WTC11 (cell line): ENCODE results near the gene SMAD7. TPM values are rescaled to one million over a fixed set of nuclear protein-coding genes. Genes with fewer than 3 reads are reported as not detected.

Source experiments
- ATAC-seq: fragments of 200-7000 bp; cut with Tn5 transposase; 2 replicates; pipeline ENCODE4 v1.10.0; 2021; ENCODE audit warnings: mild to moderate bottlenecking, moderate library complexity
- CTCF ChIA-PET: fragments of 300-600 bp; sonication (Branson Sonifier 250); formaldehyde crosslinking; loops from one replicate; lab custom pipeline; 2021; ENCODE audit warnings: antibody characterized with exemption; lab: Charles Lee
- POLR2A ChIA-PET: fragments of 350-600 bp; sonication (Branson Sonifier 250); formaldehyde crosslinking; loops from one replicate; lab custom pipeline; 2021; ENCODE audit warnings: antibody characterized with exemption; lab: Charles Lee
- DNase-seq: peaks from one replicate; pipeline ENCODE4 v3.0.0; 2021; ENCODE audit warnings: low spot score
- H3K27ac Mint-ChIP-seq: 2 replicates; pipeline ENCODE4 v1.8.0; 2021; ENCODE audit warnings: mixed read lengths
- H3K27me3 Mint-ChIP-seq: 2 replicates; pipeline ENCODE4 v1.8.0; 2021; ENCODE audit warnings: low read depth, mild to moderate bottlenecking, moderate library complexity, mixed read lengths
- H3K36me3 Mint-ChIP-seq: 2 replicates; pipeline ENCODE4 v1.8.0; 2021; ENCODE audit warnings: mixed read lengths
- H3K4me1 Mint-ChIP-seq: 2 replicates; pipeline ENCODE4 v1.8.0; 2022; ENCODE audit warnings: mixed read lengths
- H3K4me3 Mint-ChIP-seq: 2 replicates; pipeline ENCODE4 v1.8.0; 2021; ENCODE audit warnings: mild to moderate bottlenecking, moderate library complexity, mixed read lengths
- H3K9me3 Mint-ChIP-seq: 2 replicates; pipeline ENCODE4 v1.8.0; 2021; ENCODE audit warnings: mixed read lengths
- CREM ChIP-seq: sonication (generic); formaldehyde crosslinking; IDR thresholded peaks from 2 replicates; pipeline ENCODE4 v1.8.1; 2022; ENCODE audit warnings: mild to moderate bottlenecking, missing genetic modification reagents, moderate library complexity
- ESRRA ChIP-seq: sonication (generic); formaldehyde crosslinking; IDR thresholded peaks from 2 replicates; pipeline ENCODE4 v1.8.1; 2022; ENCODE audit warnings: mild to moderate bottlenecking, missing genetic modification reagents, borderline replicate concordance
- HMGA2 ChIP-seq: fragments of 250-450 bp; sonication (Bioruptor Pico); IDR thresholded peaks from 2 replicates; pipeline ENCODE4 v1.4.0; 2021; ENCODE audit warnings: mild to moderate bottlenecking, moderate library complexity
- MXD4 ChIP-seq: fragments of 250-450 bp; sonication (Bioruptor Pico); IDR thresholded peaks from 2 replicates; pipeline ENCODE4 v1.8.0; 2021; ENCODE audit warnings: mild to moderate bottlenecking, moderate library complexity, borderline replicate concordance
- RELA ChIP-seq: sonication (generic); formaldehyde crosslinking; IDR thresholded peaks from 2 replicates; pipeline ENCODE4 v1.8.1; 2022; ENCODE audit warnings: missing genetic modification reagents, mild to moderate bottlenecking, borderline replicate concordance
- RORB ChIP-seq: fragments of 250-450 bp; sonication (Bioruptor Pico); IDR thresholded peaks from 2 replicates; pipeline ENCODE4 v1.9.0; 2021; ENCODE audit warnings: mild to moderate bottlenecking
- total RNA-seq: library from RNA; stranded (reverse); gene quantifications from 3 replicates; pipeline ENCODE4 v1.2.3, GENCODE V29; 2021
- TF ChIP-seq, protein P1 (sequence below): sonication (generic); formaldehyde crosslinking; IDR thresholded peaks from 2 replicates; pipeline ENCODE4 v1.8.0; 2022; ENCODE audit warnings: mild to moderate bottlenecking, missing genetic modification reagents
- TF ChIP-seq, protein P2 (sequence below): sonication (generic); formaldehyde crosslinking; conservative IDR thresholded peaks from 2 replicates; pipeline ENCODE4 v1.8.1; 2023; ENCODE audit warnings: mild to moderate bottlenecking, low read depth, missing genetic modification reagents, moderate library complexity
- TF ChIP-seq, protein P3 (sequence below): sonication (generic); formaldehyde crosslinking; IDR thresholded peaks from 2 replicates; pipeline ENCODE4 v1.8.1; 2023; ENCODE audit warnings: mild to moderate bottlenecking, missing genetic modification reagents
- TF ChIP-seq, protein P4 (sequence below): sonication (generic); formaldehyde crosslinking; conservative IDR thresholded peaks from 2 replicates; pipeline ENCODE4 v1.8.1; 2022; ENCODE audit warnings: mild to moderate bottlenecking, missing genetic modification reagents
- TF ChIP-seq, protein P5 (sequence below): sonication (generic); formaldehyde crosslinking; IDR thresholded peaks from 2 replicates; pipeline ENCODE4 v1.8.1; 2022; ENCODE audit warnings: missing genetic modification reagents, borderline replicate concordance
- TF ChIP-seq, protein P6 (sequence below): sonication (generic); formaldehyde crosslinking; IDR thresholded peaks from 2 replicates; pipeline ENCODE4 v1.8.0; 2022; ENCODE audit warnings: mild to moderate bottlenecking, missing genetic modification reagents
- TF ChIP-seq, protein P7 (sequence below): sonication (generic); formaldehyde crosslinking; IDR thresholded peaks from 2 replicates; pipeline ENCODE4 v1.8.0; 2023; ENCODE audit warnings: mild to moderate bottlenecking, missing genetic modification reagents
- TF ChIP-seq, protein P8 (sequence below): sonication (generic); formaldehyde crosslinking; IDR thresholded peaks from 2 replicates; pipeline ENCODE4 v1.8.1; 2023; ENCODE audit warnings: mild to moderate bottlenecking, missing genetic modification reagents

SMAD7 gene
- total RNA-seq, 1 experiment from 2014 or later = 44.7 TPM

DNA sequence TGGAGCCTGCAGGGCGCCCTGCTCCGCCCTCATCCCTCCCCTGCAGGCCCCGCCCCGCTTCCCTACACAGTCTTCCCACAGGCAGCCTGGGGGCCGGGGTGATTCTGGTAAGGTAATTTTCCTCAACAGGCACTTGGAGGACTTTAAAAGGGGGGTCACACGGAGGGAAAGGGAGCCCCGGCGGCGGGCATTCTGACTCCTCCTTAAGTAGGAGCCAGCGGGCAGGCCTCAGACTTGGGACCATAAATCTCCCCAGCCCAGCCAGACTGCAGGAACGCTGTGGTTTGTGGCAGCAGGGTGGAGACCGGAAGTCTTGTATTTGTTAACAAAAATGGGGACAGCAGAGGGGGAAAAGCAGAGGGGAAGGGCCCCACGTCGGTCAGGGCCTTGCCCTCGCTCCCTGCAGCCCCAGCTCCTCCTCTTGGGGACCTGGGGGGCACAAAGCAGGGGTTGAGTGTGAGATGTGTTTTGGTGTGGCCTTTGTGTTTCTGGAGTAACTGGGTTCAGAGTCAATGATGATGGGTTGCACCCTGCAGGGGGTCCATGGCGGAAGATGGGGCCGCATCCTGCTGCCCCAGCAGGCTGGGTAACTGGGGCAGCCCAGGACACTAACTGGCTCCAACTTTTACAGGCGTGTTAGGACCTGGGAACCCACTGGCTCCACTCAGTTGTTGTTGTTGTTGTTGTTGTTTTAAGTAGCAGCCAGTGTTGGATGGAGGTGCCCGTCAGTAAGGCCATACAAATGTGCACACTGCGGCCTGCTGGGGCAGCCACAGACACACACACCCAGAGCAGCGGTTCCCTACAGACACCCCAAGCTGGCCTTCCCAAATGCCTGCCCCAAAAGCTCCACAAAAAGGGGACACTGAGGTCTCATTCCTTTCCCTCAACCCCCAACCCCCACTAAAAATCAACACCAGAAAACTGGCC lies 27.7 kb downstream of the SMAD7 start:
- TF ChIP-seq, protein P1, sequence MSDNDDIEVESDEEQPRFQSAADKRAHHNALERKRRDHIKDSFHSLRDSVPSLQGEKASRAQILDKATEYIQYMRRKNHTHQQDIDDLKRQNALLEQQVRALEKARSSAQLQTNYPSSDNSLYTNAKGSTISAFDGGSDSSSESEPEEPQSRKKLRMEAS (CRISPR knock-in tag) = no peak
- TF ChIP-seq ESRRA (CRISPR knock-in tag) (no peak), MXD4 (CRISPR knock-in tag) (no peak), CREM (CRISPR knock-in tag) (no peak)
- TF ChIP-seq, protein P2, sequence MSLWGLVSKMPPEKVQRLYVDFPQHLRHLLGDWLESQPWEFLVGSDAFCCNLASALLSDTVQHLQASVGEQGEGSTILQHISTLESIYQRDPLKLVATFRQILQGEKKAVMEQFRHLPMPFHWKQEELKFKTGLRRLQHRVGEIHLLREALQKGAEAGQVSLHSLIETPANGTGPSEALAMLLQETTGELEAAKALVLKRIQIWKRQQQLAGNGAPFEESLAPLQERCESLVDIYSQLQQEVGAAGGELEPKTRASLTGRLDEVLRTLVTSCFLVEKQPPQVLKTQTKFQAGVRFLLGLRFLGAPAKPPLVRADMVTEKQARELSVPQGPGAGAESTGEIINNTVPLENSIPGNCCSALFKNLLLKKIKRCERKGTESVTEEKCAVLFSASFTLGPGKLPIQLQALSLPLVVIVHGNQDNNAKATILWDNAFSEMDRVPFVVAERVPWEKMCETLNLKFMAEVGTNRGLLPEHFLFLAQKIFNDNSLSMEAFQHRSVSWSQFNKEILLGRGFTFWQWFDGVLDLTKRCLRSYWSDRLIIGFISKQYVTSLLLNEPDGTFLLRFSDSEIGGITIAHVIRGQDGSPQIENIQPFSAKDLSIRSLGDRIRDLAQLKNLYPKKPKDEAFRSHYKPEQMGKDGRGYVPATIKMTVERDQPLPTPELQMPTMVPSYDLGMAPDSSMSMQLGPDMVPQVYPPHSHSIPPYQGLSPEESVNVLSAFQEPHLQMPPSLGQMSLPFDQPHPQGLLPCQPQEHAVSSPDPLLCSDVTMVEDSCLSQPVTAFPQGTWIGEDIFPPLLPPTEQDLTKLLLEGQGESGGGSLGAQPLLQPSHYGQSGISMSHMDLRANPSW = no peak
- TF ChIP-seq, protein P3, sequence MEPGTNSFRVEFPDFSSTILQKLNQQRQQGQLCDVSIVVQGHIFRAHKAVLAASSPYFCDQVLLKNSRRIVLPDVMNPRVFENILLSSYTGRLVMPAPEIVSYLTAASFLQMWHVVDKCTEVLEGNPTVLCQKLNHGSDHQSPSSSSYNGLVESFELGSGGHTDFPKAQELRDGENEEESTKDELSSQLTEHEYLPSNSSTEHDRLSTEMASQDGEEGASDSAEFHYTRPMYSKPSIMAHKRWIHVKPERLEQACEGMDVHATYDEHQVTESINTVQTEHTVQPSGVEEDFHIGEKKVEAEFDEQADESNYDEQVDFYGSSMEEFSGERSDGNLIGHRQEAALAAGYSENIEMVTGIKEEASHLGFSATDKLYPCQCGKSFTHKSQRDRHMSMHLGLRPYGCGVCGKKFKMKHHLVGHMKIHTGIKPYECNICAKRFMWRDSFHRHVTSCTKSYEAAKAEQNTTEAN (CRISPR knock-in tag) = no peak
- CTCF ChIA-PET = interaction anchor here (0.7 kb wide), 1 partner anchor 316 kb away, joined by 3 read pairs; no protein-coding TSS in a partner anchor
- H3K4me3 Mint-ChIP-seq = no peak overlapping the region
- H3K27me3 Mint-ChIP-seq = no peaks in the 10 kb centered on the region
- peak; percentile 6; the same call in 1 of the 2 replicates for ATAC-seq
- peak overlapping the region; percentile 82 for H3K27ac Mint-ChIP-seq
- H3K4me1 Mint-ChIP-seq = peaks cover 72% of the 10 kb centered on the region
- peak; percentile 30 for DNase-seq
- H3K9me3 Mint-ChIP-seq = no peaks in the 10 kb centered on the region
- peaks cover 20% of the 10 kb centered on the region for H3K36me3 Mint-ChIP-seq
- POLR2A ChIA-PET = interaction anchor here (0.5 kb wide), 1 partner anchor 29 kb away, joined by 3 read pairs; no protein-coding TSS in a partner anchor

DNA sequence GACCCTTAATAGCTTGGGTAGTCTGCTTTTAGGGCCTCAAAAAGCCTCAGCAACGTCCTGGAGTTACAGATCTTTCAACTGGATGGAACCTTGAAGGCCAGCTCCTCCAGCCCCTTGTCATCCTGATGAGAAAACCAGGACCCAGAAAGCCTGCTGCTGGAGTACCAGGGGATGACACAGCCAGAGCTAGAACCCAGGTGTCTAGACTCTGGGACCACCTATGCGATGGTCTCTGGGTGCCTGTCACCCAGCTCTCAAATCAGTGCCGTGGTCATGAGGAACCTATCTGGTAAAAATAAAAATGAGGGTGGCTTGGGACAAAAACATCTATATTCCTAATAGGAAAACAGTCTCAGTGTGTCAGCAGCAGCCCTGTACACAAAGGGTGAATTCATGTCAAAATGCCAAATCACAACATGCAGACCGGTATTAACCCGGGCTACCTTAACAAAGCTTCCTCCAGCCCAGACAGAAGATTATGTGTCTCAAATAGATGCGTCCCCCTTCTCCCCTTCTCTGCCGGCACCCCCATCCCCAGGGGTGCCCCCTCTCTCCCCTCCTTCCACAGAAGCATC lies 28.5 kb downstream of the SMAD7 start:
- POLR2A ChIA-PET = interaction anchor here (1.6 kb wide), 1 partner anchor 15 kb away, joined by 3 read pairs; no protein-coding TSS in a partner anchor
- Mint-ChIP-seq H3K27ac (no peak overlapping the region), H3K4me3 (no peak overlapping the region), H3K36me3 (peaks cover 20% of the 10 kb centered on the region), H3K4me1 (peaks cover 64% of the 10 kb centered on the region), H3K27me3 (no peaks in the 10 kb centered on the region), H3K9me3 (no peaks in the 10 kb centered on the region)
- ATAC-seq = no peak
- DNase-seq = peak; percentile 0
- CTCF ChIA-PET = no interaction called here
- TF ChIP-seq MXD4 (CRISPR knock-in tag) (no peak), CREM (CRISPR knock-in tag) (no peak), RORB (CRISPR knock-in tag) (no peak), HMGA2 (no peak), RELA (no peak)
- TF ChIP-seq, protein P4, sequence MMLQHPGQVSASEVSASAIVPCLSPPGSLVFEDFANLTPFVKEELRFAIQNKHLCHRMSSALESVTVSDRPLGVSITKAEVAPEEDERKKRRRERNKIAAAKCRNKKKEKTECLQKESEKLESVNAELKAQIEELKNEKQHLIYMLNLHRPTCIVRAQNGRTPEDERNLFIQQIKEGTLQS (CRISPR knock-in tag) = no peak
- TF ChIP-seq, protein P5, sequence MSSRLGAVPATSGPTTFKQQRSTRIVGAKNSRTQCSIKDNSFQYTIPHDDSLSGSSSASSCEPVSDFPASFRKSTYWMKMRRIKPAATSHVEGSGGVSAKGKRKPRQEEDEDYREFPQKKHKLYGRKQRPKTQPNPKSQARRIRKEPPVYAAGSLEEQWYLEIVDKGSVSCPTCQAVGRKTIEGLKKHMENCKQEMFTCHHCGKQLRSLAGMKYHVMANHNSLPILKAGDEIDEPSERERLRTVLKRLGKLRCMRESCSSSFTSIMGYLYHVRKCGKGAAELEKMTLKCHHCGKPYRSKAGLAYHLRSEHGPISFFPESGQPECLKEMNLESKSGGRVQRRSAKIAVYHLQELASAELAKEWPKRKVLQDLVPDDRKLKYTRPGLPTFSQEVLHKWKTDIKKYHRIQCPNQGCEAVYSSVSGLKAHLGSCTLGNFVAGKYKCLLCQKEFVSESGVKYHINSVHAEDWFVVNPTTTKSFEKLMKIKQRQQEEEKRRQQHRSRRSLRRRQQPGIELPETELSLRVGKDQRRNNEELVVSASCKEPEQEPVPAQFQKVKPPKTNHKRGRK = no peak
- TF ChIP-seq, protein P6, sequence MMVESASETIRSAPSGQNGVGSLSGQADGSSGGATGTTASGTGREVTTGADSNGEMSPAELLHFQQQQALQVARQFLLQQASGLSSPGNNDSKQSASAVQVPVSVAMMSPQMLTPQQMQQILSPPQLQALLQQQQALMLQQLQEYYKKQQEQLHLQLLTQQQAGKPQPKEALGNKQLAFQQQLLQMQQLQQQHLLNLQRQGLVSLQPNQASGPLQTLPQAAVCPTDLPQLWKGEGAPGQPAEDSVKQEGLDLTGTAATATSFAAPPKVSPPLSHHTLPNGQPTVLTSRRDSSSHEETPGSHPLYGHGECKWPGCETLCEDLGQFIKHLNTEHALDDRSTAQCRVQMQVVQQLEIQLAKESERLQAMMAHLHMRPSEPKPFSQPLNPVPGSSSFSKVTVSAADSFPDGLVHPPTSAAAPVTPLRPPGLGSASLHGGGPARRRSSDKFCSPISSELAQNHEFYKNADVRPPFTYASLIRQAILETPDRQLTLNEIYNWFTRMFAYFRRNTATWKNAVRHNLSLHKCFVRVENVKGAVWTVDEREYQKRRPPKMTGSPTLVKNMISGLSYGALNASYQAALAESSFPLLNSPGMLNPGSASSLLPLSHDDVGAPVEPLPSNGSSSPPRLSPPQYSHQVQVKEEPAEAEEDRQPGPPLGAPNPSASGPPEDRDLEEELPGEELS (CRISPR knock-in tag) = no peak
- TF ChIP-seq, protein P7, sequence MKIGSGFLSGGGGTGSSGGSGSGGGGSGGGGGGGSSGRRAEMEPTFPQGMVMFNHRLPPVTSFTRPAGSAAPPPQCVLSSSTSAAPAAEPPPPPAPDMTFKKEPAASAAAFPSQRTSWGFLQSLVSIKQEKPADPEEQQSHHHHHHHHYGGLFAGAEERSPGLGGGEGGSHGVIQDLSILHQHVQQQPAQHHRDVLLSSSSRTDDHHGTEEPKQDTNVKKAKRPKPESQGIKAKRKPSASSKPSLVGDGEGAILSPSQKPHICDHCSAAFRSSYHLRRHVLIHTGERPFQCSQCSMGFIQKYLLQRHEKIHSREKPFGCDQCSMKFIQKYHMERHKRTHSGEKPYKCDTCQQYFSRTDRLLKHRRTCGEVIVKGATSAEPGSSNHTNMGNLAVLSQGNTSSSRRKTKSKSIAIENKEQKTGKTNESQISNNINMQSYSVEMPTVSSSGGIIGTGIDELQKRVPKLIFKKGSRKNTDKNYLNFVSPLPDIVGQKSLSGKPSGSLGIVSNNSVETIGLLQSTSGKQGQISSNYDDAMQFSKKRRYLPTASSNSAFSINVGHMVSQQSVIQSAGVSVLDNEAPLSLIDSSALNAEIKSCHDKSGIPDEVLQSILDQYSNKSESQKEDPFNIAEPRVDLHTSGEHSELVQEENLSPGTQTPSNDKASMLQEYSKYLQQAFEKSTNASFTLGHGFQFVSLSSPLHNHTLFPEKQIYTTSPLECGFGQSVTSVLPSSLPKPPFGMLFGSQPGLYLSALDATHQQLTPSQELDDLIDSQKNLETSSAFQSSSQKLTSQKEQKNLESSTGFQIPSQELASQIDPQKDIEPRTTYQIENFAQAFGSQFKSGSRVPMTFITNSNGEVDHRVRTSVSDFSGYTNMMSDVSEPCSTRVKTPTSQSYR (CRISPR knock-in tag) = no peak
- TF ChIP-seq, protein P8, sequence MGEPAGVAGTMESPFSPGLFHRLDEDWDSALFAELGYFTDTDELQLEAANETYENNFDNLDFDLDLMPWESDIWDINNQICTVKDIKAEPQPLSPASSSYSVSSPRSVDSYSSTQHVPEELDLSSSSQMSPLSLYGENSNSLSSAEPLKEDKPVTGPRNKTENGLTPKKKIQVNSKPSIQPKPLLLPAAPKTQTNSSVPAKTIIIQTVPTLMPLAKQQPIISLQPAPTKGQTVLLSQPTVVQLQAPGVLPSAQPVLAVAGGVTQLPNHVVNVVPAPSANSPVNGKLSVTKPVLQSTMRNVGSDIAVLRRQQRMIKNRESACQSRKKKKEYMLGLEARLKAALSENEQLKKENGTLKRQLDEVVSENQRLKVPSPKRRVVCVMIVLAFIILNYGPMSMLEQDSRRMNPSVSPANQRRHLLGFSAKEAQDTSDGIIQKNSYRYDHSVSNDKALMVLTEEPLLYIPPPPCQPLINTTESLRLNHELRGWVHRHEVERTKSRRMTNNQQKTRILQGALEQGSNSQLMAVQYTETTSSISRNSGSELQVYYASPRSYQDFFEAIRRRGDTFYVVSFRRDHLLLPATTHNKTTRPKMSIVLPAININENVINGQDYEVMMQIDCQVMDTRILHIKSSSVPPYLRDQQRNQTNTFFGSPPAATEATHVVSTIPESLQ (CRISPR knock-in tag) = no peak
- TF ChIP-seq, protein P2 = no peak
